ENCODE results near the gene BANF2. TPM values are rescaled to one million over a fixed set of nuclear protein-coding genes. Genes with fewer than 3 reads are reported as not detected.
A peak's percentile ranks its signal among the peaks of the same experiment; 100 is the strongest.

Gene BANF2
- polyA plus RNA-seq, 4 donors: 0.31 TPM; not detected in 3

DNA sequence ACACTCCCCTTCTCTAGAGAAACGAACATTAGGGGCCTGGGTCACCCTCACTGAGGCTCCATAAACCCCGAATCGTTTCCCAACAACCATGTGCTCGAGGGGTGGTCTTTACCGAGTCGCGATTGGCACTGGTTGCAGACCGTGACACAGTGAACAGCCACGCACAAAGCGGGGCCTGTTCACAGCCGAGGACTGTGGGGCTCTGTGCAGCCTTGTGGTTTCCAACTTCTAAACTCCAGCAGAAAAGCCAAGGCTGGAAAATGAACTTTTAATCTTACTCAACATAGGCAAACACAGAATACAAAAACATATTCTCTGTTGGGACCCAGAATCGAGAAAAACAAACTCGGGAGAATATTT, 36.7 kb upstream of the BANF2 start:
- DNase-seq (ENCODE audit: low read depth in 4 of 4, low spot score in 2 of 4): no peak

DNA sequence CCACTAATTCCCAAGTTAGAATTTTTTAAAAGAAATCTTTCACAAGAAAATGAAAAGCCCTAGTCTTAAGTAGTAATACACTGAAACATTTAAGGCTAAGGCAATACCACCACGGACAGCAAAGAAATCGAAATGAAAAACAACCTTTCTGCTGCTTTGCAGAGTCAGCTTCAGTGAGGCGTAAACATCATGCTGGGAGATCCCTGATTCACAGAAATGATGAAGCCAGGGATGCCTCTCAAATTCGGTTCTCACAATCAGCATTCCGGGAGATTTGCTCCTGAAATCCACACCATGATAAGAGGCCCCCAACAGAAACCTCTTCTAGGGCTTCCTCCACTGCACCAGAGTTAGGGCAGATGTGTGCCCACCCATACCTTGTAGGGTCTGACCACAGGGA, 36.3 kb upstream of the BANF2 start:
- DNase-seq (ENCODE audit: low read depth in 4 of 4, low spot score in 2 of 4): no peak

DNA sequence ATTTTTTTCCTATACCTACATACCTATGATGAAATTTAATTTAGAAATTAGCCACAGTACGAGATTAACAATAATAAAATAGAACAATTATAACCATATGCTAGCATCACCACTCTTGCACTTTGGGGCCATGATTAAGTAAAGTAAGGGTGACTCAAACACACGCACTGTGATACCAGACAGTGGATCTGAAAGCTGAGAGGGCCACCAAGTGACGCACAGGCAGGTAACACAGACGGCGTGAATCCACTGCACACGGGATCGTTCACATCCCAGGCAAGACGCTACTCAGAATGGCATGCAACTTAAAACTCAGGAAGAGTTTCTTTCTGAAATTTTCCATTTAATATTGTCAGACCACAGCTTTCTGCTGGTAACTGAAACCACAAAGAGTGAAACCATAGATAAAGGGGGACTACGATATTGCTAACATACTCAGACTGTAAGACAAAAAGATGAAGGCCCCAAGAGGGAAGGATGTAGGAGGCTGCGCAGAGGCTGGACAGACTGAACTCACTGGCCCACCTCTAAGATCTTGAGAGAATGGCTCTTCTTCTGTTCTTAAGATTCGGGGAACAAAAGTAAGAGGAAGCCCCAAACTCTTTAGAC, 35.6 kb upstream of the BANF2 start:
- DNase-seq (ENCODE audit: low read depth in 4 of 4, low spot score in 2 of 4): no peak

DNA sequence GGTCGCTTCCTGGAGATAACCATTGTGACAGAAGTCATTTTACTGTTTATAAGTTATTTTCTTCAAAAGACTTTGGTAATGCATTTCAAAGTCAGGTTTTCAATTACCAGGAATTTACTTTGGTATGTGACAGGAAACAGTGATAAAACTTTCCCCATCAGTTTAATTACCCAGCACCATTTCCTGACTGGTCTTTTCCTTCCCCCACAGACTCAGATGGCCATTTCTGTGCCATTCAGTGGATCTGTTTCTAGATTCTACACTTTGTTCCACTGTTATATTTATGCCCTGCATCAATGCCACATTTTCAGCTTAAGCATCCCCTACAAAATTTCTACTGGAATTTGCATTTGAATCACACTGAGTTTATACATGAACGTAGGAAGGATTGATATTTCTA, 34.0 kb upstream of the BANF2 start:
- no peak for DNase-seq (ENCODE audit: low read depth in 4 of 4, low spot score in 2 of 4)

DNA sequence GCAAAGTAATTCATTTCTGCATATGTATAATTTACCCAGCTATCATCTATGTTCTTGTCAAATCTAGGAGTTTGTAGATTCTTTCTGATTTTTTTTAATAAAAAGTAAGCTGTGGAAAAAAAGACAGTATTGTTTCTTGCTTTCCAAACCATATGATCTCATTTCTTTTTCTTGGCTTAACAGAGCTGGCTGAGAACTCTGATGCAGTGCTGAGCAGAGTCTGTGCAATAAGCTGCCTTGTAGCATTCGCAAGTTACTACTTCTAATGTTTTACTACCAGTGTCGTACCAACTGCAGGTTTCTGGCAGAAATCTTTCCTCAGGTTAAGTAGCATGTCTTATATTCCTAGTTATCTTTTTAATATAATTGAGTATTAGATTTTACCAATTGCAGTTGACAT, 33.3 kb upstream of the BANF2 start:
- DNase-seq (ENCODE audit: low read depth in 4 of 4, low spot score in 2 of 4): no peak

DNA sequence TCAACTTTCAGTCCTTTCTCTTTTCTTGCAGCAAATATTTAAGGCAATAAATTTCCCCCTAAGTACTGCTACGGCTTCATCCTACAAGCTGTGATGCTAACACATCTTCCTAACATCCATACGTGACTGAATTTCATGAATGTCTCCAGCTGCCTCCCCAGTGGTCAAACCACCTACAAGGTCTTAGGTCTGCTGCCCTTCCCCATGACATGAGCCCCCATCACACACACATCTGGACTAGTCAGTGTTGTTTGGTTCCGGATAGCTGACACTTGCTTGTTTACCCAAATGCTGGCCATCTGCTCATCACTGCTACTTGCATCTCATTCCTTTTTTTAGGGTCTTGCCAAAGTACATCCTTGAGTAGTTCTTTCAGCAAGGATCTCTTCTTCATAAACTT, 32.3 kb upstream of the BANF2 start:
- DNase-seq (ENCODE audit: low read depth in 4 of 4, low spot score in 2 of 4): no peak

DNA sequence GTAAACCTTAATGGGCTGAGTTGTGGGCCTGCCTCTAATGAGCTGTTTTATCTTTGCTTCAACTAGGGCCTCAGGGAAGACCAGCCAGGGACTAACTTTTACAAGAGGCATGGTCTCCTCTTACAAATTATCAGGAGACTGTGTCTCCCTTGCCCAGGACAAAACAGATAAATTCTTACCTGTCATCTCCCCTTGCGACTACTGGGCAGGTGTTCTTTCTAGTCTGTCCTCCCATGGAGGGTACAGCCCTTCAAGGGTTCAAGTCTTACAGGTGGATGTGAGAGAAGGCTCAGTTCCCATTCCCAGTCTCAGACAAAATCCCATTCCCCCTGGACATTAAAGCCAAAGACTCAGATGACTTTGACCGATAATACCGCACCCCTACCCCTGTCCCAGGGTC, 31.3 kb upstream of the BANF2 start:
- no peak for DNase-seq (ENCODE audit: low read depth in 4 of 4, low spot score in 2 of 4)

DNA sequence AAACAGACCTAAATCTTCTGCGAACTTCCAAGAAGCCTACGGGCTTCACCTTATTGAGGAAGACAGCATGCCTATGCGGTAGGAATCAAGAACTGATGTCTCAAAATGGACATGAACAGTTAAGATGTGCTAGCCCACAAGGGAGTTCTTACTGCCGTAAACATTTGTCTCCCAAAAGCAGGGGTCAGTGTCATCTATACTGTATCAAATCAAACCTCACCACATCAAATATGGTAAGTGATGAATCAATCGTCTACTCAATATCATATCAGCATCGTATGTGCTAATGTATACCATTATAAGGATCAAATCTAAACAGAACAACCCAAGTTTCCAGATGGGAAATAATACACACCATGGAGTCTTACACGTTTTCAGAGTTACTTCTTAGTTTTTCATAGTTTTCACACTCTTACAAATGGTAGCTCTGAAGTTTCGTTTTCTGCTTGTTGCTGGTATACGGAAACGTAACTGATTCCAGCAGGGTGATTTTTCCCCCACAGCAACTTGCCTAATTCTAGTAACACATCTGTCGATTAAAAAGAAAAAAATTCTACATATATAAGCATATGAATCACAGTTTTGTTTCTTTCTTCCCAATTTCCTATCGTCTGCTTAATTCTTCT, 30.3 kb upstream of the BANF2 start:
- no peak for DNase-seq (ENCODE audit: low read depth in 4 of 4, low spot score in 2 of 4)

DNA sequence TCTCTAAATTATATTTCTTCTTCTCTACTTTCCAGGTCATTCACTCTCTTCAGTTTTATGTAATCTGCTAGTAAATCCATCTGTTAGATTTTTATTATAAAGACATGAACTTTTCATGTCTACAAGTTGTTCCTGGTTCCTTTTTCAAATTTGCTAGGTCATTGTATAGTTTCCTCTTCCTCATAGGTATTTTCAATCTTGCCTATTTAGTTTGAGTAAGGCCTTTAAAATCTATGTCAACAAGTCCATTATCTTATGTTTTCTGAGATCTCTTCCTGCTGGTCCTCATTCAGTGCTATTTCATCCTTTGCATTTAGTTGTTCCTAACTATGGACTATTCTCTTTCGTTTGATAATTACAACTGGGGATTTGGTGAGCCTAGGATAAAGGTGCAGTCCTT, 28.8 kb upstream of the BANF2 start:
- no peak for DNase-seq (ENCODE audit: low read depth in 4 of 4, low spot score in 2 of 4)

DNA sequence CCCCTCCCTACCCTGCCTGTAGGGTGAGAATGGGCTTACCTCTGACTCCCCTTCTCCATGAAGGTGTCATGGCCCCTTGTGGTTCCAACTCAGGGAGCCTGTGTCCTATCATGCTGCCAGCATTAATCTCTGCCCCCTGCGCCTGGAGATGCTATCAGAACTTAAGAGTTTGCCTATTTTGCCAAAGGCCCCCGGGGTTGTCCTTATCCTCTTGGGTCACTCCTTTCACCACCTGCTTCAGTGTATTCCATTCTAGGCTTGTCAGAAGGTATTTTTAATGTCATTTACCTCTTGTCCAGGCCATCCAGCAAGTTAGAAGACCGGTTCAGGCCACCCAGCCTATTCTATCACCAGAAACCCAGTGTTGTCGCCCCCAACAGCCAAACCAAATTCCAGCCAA, 28.2 kb upstream of the BANF2 start:
- DNase-seq (ENCODE audit: low read depth in 4 of 4, low spot score in 2 of 4): no peak

DNA sequence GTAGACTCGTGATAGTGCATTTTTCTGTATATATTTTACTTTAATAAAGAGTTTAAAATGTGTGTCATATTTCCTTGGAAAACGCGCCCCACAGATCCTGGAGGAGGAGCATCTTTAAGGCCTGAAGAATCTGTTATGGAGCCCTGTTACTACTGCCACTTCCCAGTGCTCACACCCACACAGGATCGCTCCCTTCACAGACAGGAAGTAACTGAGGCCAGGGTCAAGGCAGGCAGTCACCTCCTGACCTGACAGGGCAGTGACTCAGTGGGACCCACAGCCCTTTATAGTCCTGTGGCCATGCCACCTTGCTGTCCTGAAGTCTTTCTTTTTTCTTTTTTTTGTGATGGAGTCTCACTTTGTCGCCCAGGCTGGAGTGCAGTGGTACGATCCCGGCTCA, 26.7 kb upstream of the BANF2 start:
- DNase-seq (ENCODE audit: low read depth in 4 of 4, low spot score in 2 of 4): no peak

DNA sequence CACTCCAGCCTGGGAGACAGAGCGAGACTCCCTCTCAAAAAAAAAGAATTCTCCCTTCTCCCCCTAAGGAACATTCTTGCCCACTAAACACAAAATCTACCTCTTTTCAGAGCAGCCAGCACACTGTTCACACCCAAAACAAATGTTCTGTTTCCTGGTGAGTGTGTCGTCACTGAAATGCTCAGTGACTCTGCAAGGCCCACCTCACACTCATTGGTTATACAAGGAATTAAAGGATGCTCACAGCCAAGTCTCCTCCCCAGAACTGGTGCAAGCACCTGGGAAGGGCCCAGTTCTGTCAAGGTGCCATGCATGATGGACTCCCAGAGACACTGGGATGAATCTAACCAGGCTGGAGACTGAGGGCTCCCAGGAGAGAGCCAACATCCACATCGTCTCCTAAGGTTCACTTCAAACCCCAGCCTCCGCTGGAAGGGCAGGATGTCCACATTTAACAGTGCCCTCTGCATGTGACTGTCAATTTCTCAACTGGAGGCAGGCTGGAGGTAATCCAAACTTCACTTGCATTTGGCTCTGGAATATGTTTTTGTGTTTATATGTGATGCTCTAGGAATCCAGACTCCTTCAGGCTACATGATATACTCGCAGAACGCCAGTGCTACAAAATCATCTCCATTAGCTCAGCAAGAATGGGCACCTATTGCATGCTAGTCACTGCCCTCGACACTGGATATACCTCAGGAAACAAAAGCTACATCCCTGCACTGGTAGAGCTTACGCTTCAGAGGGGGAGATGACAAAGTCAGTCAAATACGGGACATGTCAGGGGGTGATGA, 24.8 kb upstream of the BANF2 start:
- no peak for DNase-seq (ENCODE audit: low read depth in 4 of 4, low spot score in 2 of 4)

DNA sequence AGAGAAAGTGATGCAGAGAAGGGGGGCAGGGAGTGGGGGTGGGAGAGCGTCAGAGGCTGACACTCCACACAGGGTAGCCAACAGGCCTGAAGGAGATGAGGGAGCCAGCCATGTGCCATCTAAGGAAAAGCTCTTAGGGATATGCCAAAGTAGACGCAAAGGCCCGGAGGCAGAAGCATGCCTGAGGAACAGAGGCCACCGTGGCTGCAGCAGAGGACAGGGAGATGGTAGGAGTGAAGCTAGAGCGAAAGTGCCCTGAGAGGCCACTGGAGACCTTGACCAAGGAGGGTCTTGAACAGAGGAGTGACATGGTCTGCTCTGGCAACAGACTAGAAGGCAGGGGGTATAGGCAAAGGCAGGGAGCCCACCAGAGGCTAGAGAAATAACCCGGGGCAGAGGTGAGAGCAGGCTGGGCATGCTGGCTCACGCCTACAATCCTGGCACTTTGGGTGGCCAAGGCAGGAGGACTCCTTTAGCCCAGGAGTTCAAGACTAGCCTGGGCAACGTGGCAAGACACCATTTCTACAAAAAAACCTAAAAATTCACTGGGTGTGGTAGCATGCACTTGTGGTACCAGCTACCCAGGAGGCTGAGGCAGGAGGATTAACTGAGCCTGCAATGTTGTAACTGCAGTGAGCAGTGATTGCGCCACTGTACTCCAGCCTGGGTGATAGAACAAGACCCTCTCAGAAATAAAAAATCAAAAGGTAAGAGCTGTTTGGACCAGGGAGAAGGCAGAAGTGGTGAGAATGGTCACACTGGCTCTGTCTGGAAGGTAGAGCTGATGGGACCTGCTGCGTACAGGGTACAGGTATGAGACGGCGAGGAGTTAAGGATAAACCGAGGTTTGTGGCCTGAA, 24.0 kb upstream of the BANF2 start:
- DNase-seq (ENCODE audit: low read depth in 4 of 4, low spot score in 2 of 4): no peak

DNA sequence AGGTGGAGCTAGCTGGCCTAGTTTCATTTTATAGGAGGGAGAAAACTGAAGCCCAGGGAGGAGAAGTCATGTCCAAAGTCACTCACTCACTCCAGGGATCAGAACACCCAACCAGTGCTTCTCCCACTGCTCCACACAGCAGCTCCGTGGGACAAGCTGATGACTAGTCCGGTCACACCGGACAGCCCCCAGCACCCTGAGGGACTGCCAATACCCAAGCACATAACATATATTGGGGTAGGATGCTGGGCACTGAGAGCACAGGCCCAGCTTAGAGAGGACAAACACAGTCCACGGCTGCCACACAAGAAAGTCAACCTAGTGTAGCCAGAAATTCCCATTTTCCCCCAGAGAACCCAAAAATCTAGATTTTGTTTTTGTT, 23.4 kb upstream of the BANF2 start:
- DNase-seq (ENCODE audit: low read depth in 4 of 4, low spot score in 2 of 4): no peak

DNA sequence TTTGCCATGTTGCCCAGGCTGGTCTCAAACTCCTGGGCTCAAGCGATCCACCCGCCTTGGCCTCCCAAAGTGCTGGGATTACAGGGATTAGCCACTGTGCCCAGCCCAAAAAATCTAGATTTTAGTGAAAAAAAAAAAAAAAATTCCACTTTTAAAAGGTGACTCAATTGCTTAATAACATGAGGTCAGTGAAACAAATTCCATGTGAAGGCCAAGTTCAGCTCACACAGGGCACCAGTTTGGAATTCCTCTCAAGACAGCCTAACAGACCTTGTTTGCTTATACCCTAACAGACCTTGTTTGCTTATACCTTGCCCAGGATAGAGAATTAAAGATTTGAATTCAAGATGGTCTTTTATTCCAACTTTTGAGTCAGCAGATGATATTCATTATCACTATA, 22.8 kb upstream of the BANF2 start:
- DNase-seq (ENCODE audit: low read depth in 4 of 4, low spot score in 2 of 4): no peak

DNA sequence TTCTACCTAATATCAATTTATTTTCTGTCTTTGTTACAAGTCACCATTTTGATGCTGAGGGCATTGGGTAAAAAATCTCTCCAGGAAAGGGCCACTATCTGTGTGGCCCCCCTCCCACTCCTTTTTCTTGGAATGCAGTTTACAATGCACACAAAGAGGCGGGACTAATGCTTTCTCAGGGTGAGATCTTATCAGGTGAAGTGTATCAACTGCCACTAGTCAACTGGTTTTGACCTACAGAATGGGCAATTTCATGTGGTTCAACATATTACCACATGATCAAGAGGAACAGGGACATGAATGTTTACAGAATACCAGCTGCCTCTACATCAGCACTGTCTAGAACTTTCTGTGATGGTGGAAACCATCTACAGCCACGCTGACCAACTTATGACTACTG, 21.5 kb upstream of the BANF2 start:
- no peak for DNase-seq (ENCODE audit: low read depth in 4 of 4, low spot score in 2 of 4)

DNA sequence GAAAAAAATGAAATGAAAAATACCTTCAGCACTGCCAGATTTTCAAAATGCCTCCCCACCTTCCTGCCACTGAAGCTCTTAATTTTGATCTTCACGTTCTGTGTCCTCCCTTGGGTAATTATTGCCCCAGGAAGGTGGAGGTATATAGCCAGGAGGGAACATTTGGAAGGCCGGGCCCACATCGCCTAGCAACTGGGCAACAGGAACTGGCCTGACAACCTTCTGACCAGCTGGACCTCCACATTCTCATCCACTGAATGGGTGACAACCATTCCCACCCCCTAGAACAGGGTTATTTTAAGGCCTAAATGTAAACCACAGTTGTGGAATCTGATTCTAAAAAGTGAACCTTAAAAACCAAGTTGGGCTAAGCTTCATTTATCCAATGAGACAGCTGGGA, 20.9 kb upstream of the BANF2 start:
- no peak for DNase-seq (ENCODE audit: low read depth in 4 of 4, low spot score in 2 of 4)

DNA sequence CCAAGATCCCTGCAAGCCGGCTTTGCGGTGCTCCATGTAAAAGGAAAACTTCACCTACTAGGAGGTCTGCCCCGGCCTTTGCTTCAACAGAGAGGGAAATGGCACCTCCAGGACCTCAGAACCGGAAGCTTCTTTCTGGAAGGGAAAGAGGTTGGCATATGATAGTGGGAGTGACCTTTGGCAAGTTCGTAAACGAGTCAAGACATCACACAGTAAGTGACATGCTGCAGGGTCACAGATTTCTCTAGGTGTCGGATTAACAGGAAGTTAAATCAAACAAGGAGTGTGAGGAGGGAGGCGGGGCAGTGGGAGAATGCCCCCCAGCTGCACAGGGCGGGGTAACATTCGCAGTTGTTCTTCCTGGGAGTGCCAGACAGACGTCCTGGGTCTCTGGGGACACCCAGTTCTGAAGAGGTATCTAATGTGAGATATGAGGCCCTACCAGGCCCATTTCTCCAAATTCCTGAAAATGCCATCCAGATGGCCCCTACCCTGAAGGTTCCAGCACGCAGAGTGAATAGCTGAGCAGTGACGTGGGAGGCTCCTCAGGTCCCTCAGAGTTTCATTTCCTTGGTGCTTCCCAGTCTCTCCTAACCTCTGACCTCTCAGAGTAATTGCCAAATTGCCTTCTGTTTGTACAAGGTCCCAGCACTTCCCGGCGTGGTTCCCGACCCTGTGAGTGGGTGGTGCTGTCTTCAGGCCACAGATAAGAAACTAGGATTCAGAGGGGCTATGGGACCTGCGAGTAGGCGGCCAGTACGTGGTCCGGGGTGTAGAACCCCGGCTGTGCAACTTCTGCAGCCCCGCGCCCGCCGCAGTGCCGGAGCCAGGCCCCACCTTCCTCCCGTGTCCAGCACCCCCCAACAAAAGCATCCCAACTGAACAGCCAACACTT, 19.6 kb upstream of the BANF2 start:
- DNase-seq (ENCODE audit: low read depth in 4 of 4, low spot score in 2 of 4): no peak

DNA sequence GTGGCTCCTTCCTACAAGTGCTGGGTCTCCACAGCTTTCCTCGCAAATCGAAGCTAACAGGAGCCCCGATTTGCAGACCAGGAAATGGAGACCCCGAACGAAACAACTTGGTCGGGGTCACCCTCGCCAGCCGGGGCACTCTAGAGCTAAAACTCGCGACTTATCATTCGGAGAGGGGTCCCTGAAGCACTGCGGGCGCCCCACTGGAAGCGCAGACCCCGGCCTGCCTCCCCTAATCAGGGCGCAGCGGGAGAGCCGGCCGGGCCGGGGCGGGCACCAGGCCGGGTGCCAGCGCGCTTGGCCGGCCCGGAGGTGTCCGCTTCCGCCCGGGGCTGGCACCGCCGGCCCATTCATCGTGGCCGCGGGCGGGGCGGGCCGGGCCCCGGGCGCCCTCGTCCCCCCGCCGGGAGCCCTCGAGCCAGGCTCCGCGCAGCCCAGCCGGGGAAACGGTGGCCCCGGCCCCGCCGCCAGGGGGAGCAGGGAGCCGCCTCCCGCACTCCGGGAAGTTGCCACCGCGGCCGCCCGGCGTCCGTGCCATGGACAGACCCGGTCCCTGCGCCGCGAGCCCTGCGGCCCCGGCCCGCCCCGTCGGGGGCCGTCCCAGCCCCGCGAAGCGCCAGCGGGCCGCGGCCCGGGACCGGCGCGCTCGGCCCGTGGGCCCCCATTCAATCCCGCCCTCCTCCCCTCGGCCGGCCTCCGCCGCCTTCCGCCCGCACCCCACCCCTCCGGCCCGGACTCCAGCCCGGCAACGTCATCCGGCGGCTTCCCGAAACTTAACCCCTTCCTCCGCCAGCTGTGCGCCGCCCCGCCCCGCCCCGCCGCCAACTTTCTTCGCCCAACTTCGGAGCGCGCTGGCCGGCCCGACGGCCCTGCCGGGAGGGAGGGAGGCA, 18.7 kb upstream of the BANF2 start:
- peak in 1 of 4 donors; percentile 62 for DNase-seq (ENCODE audit: low read depth in 4 of 4, low spot score in 2 of 4)
